GM23248 (cell line): Measurements from ENCODE around the gene GPS2.

Experiments
- EZH2 ChIP-seq: fragments of 200-600 bp; sonication (generic); IDR thresholded peaks from 2 replicates; pipeline ENCODE4 v1.6.1; 2018; ENCODE audit warnings: antibody characterized with exemption, mild to moderate bottlenecking; ENCODE audit not compliant: insufficient read depth, poor library complexity, severe bottlenecking
- EZH2phosphoT487 ChIP-seq: fragments of 200-600 bp; sonication (generic); IDR thresholded peaks from 2 replicates; pipeline ENCODE4 v1.6.1; 2018; ENCODE audit warnings: antibody characterized with exemption, moderate library complexity, mild to moderate bottlenecking, low read depth; ENCODE audit not compliant: insufficient read depth

DNA sequence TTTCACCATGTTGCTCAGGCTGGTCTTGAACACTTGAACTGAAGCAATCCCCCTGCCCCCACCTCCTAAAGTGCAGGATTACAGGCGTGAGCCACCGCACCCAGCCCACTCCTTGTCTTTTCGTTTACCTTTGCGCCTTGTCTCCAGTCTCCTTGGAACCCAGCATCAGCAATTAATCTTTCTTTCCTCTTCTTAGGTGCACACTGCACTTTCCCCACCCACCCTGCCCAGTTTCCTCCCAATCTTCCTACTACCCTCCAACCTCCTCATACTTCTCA, 51.4 kb downstream of the GPS2 start:
- no peak for TF ChIP-seq EZH2phosphoT487
- TF ChIP-seq EZH2, result no peak
